22Rv1 (cell line): ENCODE results near the gene ALX4.

ENCODE experiments used
- ZFX ChIP-seq: fragments of 450-650 bp; IDR thresholded peaks from 2 replicates; pipeline ENCODE4 v1.6.1; 2017; ENCODE audit warnings: antibody characterized with exemption, borderline replicate concordance
- TF ChIP-seq, protein P1 (sequence below): fragments of 450-650 bp; IDR thresholded peaks from 2 replicates; pipeline ENCODE4 v1.5.1; 2017; ENCODE audit warnings: mild to moderate bottlenecking

GRCh38 chr11:44279483-44279882 is 30.5 kb downstream of the ALX4 start:
- TF ChIP-seq, protein P1, sequence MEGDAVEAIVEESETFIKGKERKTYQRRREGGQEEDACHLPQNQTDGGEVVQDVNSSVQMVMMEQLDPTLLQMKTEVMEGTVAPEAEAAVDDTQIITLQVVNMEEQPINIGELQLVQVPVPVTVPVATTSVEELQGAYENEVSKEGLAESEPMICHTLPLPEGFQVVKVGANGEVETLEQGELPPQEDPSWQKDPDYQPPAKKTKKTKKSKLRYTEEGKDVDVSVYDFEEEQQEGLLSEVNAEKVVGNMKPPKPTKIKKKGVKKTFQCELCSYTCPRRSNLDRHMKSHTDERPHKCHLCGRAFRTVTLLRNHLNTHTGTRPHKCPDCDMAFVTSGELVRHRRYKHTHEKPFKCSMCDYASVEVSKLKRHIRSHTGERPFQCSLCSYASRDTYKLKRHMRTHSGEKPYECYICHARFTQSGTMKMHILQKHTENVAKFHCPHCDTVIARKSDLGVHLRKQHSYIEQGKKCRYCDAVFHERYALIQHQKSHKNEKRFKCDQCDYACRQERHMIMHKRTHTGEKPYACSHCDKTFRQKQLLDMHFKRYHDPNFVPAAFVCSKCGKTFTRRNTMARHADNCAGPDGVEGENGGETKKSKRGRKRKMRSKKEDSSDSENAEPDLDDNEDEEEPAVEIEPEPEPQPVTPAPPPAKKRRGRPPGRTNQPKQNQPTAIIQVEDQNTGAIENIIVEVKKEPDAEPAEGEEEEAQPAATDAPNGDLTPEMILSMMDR, result no peak
- no peak for TF ChIP-seq ZFX
